ENCODE data around the gene POLR2E. TPM values are rescaled to one million over a fixed set of nuclear protein-coding genes. Genes with fewer than 3 reads are reported as not detected.

The POLR2E gene
- total and polyA plus RNA-seq, 2 experiments from 2014 or later, result 257 to 286 TPM

GRCh38 chr19:1039646-1040475 lies 55.3 kb downstream of the POLR2E start, which contains the start of gene ABCA7:
Gene ABCA7 (plus strand): TSS chr19:1040107. CDS start chr19:1041362, 1,255 bp downstream.
- ATAC-seq, result peak; percentile 78
- Histone ChIP-seq H3K4me1 (ENCODE audit: insufficient read depth) (peaks cover 10% of the 10 kb centered on the region), H4K20me1 (replicated peaks; ENCODE audit: insufficient read depth) (peaks cover 4% of the 10 kb centered on the region; the same call in 1 of the 2 replicates), H3K9me2 (ENCODE audit: insufficient read depth) (no peaks in the 10 kb centered on the region), H2AFZ (peak within 1 kb of the TSS; percentile 90; the same call in 1 of the 2 replicates), H3K27me3 (ENCODE audit: insufficient read depth) (no peaks in the 10 kb centered on the region), H3K4me3 (peak within 1 kb of the TSS; percentile 91), H3K36me3 (ENCODE audit: insufficient read depth) (peaks cover 16% of the 10 kb centered on the region; the same call in 1 of the 2 replicates), H3K4me2 (peak within 1 kb of the TSS; percentile 95), H3F3A (replicated peaks; ENCODE audit: low read depth) (peaks cover 38% of the 10 kb centered on the region), H3K27ac (ENCODE audit: low read depth) (peak within 1 kb of the TSS; percentile 88), H3K79me2 (replicated peaks; ENCODE audit: insufficient read depth) (no peaks in the 10 kb centered on the region)
- Mint-ChIP-seq H3K4me1 (peaks cover 15% of the 10 kb centered on the region), H3K36me3 (ENCODE audit: low read depth) (peaks cover 45% of the 10 kb centered on the region), H3K27ac (peak within 1 kb of the TSS; percentile 86), H3K27me3 (ENCODE audit: insufficient read depth, low read depth, poor library complexity) (peaks cover 39% of the 10 kb centered on the region), H3K9me3 (peaks cover 2% of the 10 kb centered on the region; the same call in 2 of the 3 replicates), H3K4me3 (peak within 1 kb of the TSS; percentile 89)
- peak; percentile 99 for DNase-seq (ENCODE audit: low spot score)
- TF ChIP-seq JUNB (IDR thresholded peaks at IDR 0.05; ENCODE audit: unreplicated experiment) (no peak), POLR2AphosphoS5 (IDR thresholded peaks at IDR 0.05; ENCODE audit: low read depth) (peak; percentile 76), STAT1 (IDR thresholded peaks at IDR 0.05; ENCODE audit: unreplicated experiment) (no peak), CREB1 (CRISPR knock-in tag; IDR thresholded peaks at IDR 0.05; ENCODE audit: low read depth) (peak; percentile 82), ZNF331 (CRISPR knock-in tag; IDR thresholded peaks at IDR 0.05; ENCODE audit: low read depth) (no peak), REST (IDR thresholded peaks at IDR 0.05; ENCODE audit: unreplicated experiment) (no peak)

GRCh38 chr19:1038978-1039645 lies 56.1 kb downstream of the POLR2E start:
- Histone ChIP-seq H3K9me2 (ENCODE audit: insufficient read depth) (no peaks in the 10 kb centered on the region), H3K4me1 (ENCODE audit: insufficient read depth) (peaks cover 10% of the 10 kb centered on the region), H3K79me2 (replicated peaks; ENCODE audit: insufficient read depth) (no peaks in the 10 kb centered on the region), H3K4me2 (peak overlapping the region; percentile 84), H2AFZ (no peak overlapping the region), H3K27ac (ENCODE audit: low read depth) (peak overlapping the region; percentile 88), H3K36me3 (ENCODE audit: insufficient read depth) (peaks cover 16% of the 10 kb centered on the region; the same call in 1 of the 2 replicates), H3K4me3 (peak overlapping the region; percentile 91), H4K20me1 (replicated peaks; ENCODE audit: insufficient read depth) (peaks cover 4% of the 10 kb centered on the region; the same call in 1 of the 2 replicates), H3K27me3 (ENCODE audit: insufficient read depth) (no peaks in the 10 kb centered on the region), H3F3A (replicated peaks; ENCODE audit: low read depth) (peaks cover 38% of the 10 kb centered on the region)
- ATAC-seq (peak; percentile 0; the same call in 1 of the 3 replicates), DNase-seq (ENCODE audit: low spot score) (peak; percentile 52)
- peaks cover 45% of the 10 kb centered on the region for H3K36me3 Mint-ChIP-seq (ENCODE audit: low read depth)
- peaks cover 2% of the 10 kb centered on the region; the same call in 2 of the 3 replicates for H3K9me3 Mint-ChIP-seq
- H3K4me1 Mint-ChIP-seq, result peaks cover 15% of the 10 kb centered on the region
- peak overlapping the region; percentile 89 for H3K4me3 Mint-ChIP-seq
- H3K27ac Mint-ChIP-seq, result peak overlapping the region; percentile 4; the same call in 1 of the 2 replicates
- peaks cover 39% of the 10 kb centered on the region for H3K27me3 Mint-ChIP-seq (ENCODE audit: insufficient read depth, low read depth, poor library complexity)
- no peak for TF ChIP-seq CTCF (conservative IDR thresholded peaks at IDR 0.05; ENCODE audit: low read depth in 2 of 2)
- TF ChIP-seq POLR2AphosphoS5 (IDR thresholded peaks at IDR 0.05; ENCODE audit: low read depth), result peak; percentile 42; the same call in 1 of the 2 replicates
